ENCODE measurements around the gene FOXA2. TPM values are rescaled to one million over a fixed set of nuclear protein-coding genes. Genes with fewer than 3 reads are reported as not detected.

FOXA2 gene
- total and polyA plus RNA-seq, 12 donors: not detected

DNA sequence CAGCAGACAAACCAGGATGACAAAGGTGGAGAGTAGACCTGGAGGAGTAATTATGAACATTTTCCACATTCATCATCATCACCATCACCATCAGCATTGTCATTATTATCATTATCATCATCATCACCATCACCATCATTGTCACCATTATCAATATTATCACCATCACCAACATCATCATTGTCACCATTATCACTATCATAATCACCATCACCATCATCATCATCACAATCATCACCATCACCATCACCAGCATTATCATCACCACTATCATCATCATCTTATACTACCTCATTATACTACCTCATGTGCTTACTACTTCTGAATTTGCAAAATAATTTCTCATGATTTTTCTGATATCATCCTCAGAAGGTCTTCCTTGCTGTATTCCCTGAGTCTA lies 39.3 kb downstream of the FOXA2 start:
- Histone ChIP-seq H3K36me3 (replicated peaks in 1 of 2) (no peaks in the 10 kb centered on the region), H3K4me1 (replicated peaks in 1 of 2) (no peaks in the 10 kb centered on the region), H3K27ac (no peak overlapping the region), H3K27me3 (no peaks in the 10 kb centered on the region), H3K9me3 (replicated peaks in 1 of 3) (no peaks in the 10 kb centered on the region), H3K4me3 (no peak overlapping the region)
- no peak for DNase-seq
- TF ChIP-seq, protein P1, sequence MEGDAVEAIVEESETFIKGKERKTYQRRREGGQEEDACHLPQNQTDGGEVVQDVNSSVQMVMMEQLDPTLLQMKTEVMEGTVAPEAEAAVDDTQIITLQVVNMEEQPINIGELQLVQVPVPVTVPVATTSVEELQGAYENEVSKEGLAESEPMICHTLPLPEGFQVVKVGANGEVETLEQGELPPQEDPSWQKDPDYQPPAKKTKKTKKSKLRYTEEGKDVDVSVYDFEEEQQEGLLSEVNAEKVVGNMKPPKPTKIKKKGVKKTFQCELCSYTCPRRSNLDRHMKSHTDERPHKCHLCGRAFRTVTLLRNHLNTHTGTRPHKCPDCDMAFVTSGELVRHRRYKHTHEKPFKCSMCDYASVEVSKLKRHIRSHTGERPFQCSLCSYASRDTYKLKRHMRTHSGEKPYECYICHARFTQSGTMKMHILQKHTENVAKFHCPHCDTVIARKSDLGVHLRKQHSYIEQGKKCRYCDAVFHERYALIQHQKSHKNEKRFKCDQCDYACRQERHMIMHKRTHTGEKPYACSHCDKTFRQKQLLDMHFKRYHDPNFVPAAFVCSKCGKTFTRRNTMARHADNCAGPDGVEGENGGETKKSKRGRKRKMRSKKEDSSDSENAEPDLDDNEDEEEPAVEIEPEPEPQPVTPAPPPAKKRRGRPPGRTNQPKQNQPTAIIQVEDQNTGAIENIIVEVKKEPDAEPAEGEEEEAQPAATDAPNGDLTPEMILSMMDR (IDR thresholded peaks at IDR 0.05): no peak
- TF ChIP-seq POLR2A (IDR thresholded peaks at IDR 0.05): no peak
- intact Hi-C loops (cut with DNase I): no loop called here

DNA sequence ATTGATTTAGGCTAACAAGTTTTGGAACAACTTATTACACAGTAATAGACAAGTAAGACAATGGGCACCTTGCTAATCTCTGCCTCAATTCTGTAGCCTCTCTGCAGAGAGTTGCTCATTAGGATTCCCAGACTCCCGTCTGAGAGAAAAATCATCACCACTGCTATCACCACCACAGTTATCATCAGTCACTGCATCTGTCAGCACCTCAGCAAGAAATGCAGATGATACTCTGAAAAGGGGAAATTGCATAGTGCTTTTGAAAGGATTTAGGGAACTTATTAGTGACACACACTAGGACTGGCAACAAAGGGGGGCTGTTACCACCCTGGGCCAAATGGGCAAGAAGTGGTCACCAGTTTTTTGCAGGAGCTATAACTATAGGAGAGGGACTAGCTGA lies 39.9 kb downstream of the FOXA2 start:
- Histone ChIP-seq H3K4me3 (no peak overlapping the region), H3K36me3 (replicated peaks in 1 of 2) (no peaks in the 10 kb centered on the region), H3K27me3 (no peaks in the 10 kb centered on the region), H3K27ac (no peak overlapping the region), H3K9me3 (replicated peaks in 1 of 3) (no peaks in the 10 kb centered on the region), H3K4me1 (replicated peaks in 1 of 2) (no peaks in the 10 kb centered on the region)
- WGBS, 4 donors: 14 to 30% (median 20%) methylated on average over 1 of the region's 1 CpG
- no peak for DNase-seq
- no peak for TF ChIP-seq POLR2A (IDR thresholded peaks at IDR 0.05)
- TF ChIP-seq, protein P1 (IDR thresholded peaks at IDR 0.05): no peak
- intact Hi-C loops (cut with DNase I): no loop called here

DNA sequence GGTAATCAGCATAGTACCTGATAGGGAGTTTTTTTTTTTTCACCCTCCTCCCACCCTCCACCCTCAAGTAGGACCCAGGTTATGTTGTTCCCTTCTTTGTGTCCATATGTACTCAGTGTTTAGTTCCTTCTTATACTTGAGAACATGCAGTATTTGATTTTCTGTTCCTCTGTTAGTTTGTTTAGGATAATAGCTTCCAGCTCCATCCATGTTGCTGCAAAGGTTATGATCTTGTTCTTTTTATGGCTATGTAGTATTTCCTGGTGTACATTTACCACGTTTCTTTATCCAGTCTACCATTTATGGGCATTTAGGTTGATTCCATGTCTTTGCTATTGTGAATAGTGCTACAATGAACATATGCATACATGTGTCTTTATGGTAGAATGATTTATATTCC lies 41.9 kb downstream of the FOXA2 start:
- WGBS, 4 donors: 24 to 50% (median 43%) methylated on average over 1 of the region's 1 CpG
- DNase-seq: no peak
- Histone ChIP-seq H3K27me3 (no peaks in the 10 kb centered on the region), H3K4me1 (replicated peaks in 1 of 2) (no peaks in the 10 kb centered on the region), H3K4me3 (no peak overlapping the region), H3K9me3 (replicated peaks in 1 of 3) (no peaks in the 10 kb centered on the region), H3K36me3 (replicated peaks in 1 of 2) (no peaks in the 10 kb centered on the region), H3K27ac (no peak overlapping the region)
- no peak for TF ChIP-seq POLR2A (IDR thresholded peaks at IDR 0.05)
- TF ChIP-seq, protein P1 (IDR thresholded peaks at IDR 0.05): no peak
- intact Hi-C loops (cut with DNase I): no loop called here

DNA sequence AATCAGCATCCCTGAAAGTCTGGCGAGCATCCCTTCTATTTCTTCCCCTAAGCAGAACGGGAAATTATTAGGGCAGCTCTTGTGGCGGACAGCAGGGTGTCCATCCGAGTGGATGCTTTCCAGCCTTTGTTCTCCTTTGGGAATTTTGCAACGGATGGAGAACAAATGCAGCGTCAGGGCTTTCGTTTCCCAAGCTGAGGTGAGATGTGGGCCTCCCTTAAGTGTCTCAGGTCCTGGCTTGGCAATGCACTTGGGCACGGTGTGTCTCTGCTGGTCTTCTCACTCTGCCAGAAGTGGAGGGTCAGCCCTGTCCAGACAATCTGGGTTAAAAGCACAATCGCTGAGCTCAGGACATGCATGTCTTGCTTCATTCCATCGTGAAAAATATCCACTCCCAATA lies 43.5 kb downstream of the FOXA2 start:
- Histone ChIP-seq H3K27ac (no peak overlapping the region), H3K4me3 (no peak overlapping the region), H3K36me3 (replicated peaks in 1 of 2) (no peaks in the 10 kb centered on the region), H3K4me1 (replicated peaks in 1 of 2) (no peaks in the 10 kb centered on the region), H3K9me3 (replicated peaks in 1 of 3) (no peaks in the 10 kb centered on the region), H3K27me3 (no peaks in the 10 kb centered on the region)
- no peak for DNase-seq
- intact Hi-C loops (cut with DNase I): no loop called here
- 55 to 69% (median 63%) methylated on average over 10 of the region's 10 CpGs for WGBS, 4 donors
- no peak for TF ChIP-seq POLR2A (IDR thresholded peaks at IDR 0.05)
- TF ChIP-seq, protein P1 (IDR thresholded peaks at IDR 0.05): no peak
